HG03045 (cell line): ENCODE results near the gene LRRC15.

Experiments used
- ATAC-seq: cut with Tn5 transposase; IDR thresholded peaks from one replicate; pipeline ENCODE4 v1.9.1; 2021; ENCODE audit warnings: mild to moderate bottlenecking, moderate library complexity; ENCODE audit not compliant: unreplicated experiment

Gene LRRC15

GRCh38 chr3:194369522-194370279 lies at the start of gene LRRC15:
TSS of gene LRRC15 (minus strand) at chr3:194369743. CDS start at chr3:194361043, 8,700 bp downstream.
- ATAC-seq = no peak

GRCh38 chr3:194418671-194419070 lies 49.1 kb upstream of the LRRC15 start:
- ATAC-seq = no peak

GRCh38 chr3:194407423-194407822 lies 37.9 kb upstream of the LRRC15 start:
- ATAC-seq = no peak

- no peak for ATAC-seq
Observed at GRCh38 chr3:194405766-194406165, 36.2 kb upstream of the LRRC15 start.

- no peak for ATAC-seq
Observed at GRCh38 chr3:194404365-194405140, 35.0 kb upstream of the LRRC15 start.

- ATAC-seq = no peak
Observed at GRCh38 chr3:194401868-194402329, 32.4 kb upstream of the LRRC15 start.

GRCh38 chr3:194401346-194401745 lies 31.8 kb upstream of the LRRC15 start:
- ATAC-seq = no peak

GRCh38 chr3:194399874-194400411 lies 30.4 kb upstream of the LRRC15 start:
- ATAC-seq = no peak

- ATAC-seq = no peak
Observed at GRCh38 chr3:194399166-194399565, 29.6 kb upstream of the LRRC15 start, which contains the start of gene GP5. TSS of gene GP5 (minus strand) at chr3:194399266. CDS start at chr3:194398282, 984 bp downstream.

GRCh38 chr3:194397757-194398312 lies 28.3 kb upstream of the LRRC15 start:
- ATAC-seq = no peak

GRCh38 chr3:194396859-194397756 lies 27.6 kb upstream of the LRRC15 start:
- ATAC-seq = no peak

- no peak for ATAC-seq
Observed at GRCh38 chr3:194396539-194396858, 27.0 kb upstream of the LRRC15 start.

- ATAC-seq = no peak
Observed at GRCh38 chr3:194395778-194396538, 26.4 kb upstream of the LRRC15 start.

- no peak for ATAC-seq
Observed at GRCh38 chr3:194395212-194395611, 25.7 kb upstream of the LRRC15 start.

GRCh38 chr3:194392576-194392975 lies 23.0 kb upstream of the LRRC15 start:
- no peak for ATAC-seq

GRCh38 chr3:194390835-194391234 lies 21.3 kb upstream of the LRRC15 start:
- ATAC-seq = no peak

- ATAC-seq = no peak
Observed at GRCh38 chr3:194389269-194389668, 19.7 kb upstream of the LRRC15 start.

GRCh38 chr3:194387926-194388418 lies 18.4 kb upstream of the LRRC15 start:
- ATAC-seq = no peak

GRCh38 chr3:194387276-194387675 lies 17.7 kb upstream of the LRRC15 start:
- ATAC-seq = no peak

GRCh38 chr3:194386648-194387047 lies 17.1 kb upstream of the LRRC15 start:
- ATAC-seq = no peak
